ENCODE measurements around the gene MDM2.

- no peak for TF ChIP-seq CTCF (conservative IDR thresholded peaks at IDR 0.05 in 1 of 2, IDR thresholded peaks at IDR 0.05 in 1 of 2; ENCODE audit: low read depth in 1 of 2, low read length in 2 of 2)
- no peak for TF ChIP-seq EZH2 (IDR thresholded peaks at IDR 0.05; ENCODE audit: low read length, missing control alignments)
Observed at GRCh38 chr12:68803948-68804656, 3.9 kb upstream of the MDM2 start.
